ENCODE measurements around the gene DOK3. TPM values are rescaled to one million over a fixed set of nuclear protein-coding genes. Genes with fewer than 3 reads are reported as not detected.

The DOK3 gene
- total RNA-seq, 1 experiment from 2014 or later, result 8.0 TPM

DNA sequence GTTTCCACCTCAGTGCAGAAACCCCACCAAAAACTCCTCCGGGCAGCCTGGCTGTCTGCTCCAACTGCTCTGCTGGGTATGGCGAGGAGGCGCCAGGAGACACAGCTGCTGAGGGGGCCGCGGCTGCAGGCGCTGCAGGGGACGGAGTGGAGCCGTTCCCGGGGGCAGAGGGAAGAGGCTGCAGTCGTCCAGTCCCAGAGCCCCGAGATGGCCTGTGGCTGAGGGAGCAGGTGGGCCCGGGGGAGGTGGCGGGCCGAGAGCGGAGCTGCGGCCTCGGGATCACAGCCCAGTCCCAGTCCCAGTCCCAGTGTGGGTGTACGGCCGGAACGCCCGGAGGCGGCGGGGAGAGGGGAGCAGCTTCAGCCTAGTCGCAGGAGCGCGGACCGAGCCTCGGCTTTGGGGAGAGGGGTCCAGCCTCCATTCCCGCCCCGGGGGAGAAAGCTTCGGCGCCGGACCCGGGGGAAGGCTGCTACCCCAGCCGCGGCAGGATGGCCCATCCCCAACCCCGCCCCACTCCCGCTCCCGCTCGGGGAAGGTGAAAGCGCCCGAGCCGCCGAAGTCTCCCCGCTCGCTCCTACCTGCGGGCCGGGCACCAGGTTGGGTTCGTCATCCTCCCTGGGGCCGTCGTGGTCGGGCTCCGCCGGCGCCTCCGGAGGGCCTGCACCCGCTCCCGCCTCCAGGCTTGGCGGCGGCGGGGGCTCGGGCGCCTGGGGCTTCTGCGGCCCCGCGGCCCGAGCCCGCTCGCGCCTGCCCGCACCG lies 44.2 kb upstream of the DOK3 start:
- DNase-seq (ENCODE audit: low read depth, low spot score), result no peak
- BruUV-seq (replicated peaks), result no TSS peak
- RAD21 ChIA-PET (ENCODE audit: low non-redundant PET in 1 of 2, low total read pairs in 2 of 2, uncharacterized antibody in 2 of 2, unreplicated experiment in 2 of 2), result no interaction called here

DNA sequence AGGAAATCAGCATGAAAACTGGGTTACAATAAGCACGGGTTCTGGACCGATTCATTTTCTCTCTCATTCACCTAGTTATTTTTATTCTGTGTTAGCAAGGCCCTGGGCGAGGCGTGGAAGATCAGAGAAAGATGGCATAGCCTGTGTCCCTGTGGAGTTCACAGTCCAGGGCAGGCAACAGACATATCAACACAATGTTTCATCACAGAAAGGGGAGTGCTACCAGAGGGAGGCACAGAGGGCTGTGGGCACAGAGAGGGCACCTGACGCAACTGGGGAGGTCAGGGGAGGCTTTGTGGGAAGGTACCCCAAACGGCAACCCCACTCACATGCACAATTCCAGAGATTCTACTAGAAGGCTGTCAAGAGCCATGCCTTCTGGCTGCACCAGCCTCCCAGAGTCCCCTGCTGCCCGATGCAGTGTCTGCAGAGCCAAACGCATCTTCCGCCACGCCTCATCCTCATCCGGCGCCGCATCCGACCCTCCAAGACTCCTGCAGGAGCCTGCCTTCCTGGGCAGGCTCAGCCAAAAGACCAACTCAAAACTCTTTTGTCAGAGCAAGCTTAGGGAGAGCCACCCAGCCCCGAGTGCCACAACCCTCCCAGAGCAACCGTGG lies 43.3 kb upstream of the DOK3 start:
- Histone ChIP-seq H3K9me3 (ENCODE audit: control insufficient read depth in 1 of 2, insufficient read depth in 1 of 2, low read depth in 1 of 2, low read length in 2 of 2) (no peaks in the 10 kb centered on the region), H3K27me3 (ENCODE audit: insufficient read depth, low read length) (no peaks in the 10 kb centered on the region), H3K9ac (ENCODE audit: low read length) (peak overlapping the region; percentile 80), H2AFZ (ENCODE audit: low read depth, low read length, poor library complexity, severe bottlenecking) (no peak overlapping the region), H3K4me2 (ENCODE audit: low read length) (peak overlapping the region; percentile 94), H3K4me1 (ENCODE audit: control insufficient read depth in 1 of 2, insufficient read depth in 2 of 2, low read length in 2 of 2) (peaks cover 11 to 22% of the 10 kb centered on the region in 2 experiments; a peak in 3 of 4 replicates), H3K4me3 (replicated peaks in 1 of 2; ENCODE audit: low read depth in 1 of 2, low read length in 2 of 2) (peak overlapping the region; percentile 86 to 93), H4K20me1 (ENCODE audit: insufficient read depth) (no peaks in the 10 kb centered on the region), H3K36me3 (ENCODE audit: control insufficient read depth in 1 of 2, insufficient read depth in 2 of 2, low read length in 2 of 2) (peaks cover 0 to 4% of the 10 kb centered on the region in 2 experiments; a peak in 1 of 4 replicates), H3K79me2 (ENCODE audit: insufficient read depth, low read length) (peaks cover 50% of the 10 kb centered on the region), H3K27ac (ENCODE audit: low read depth, low read length) (no peak overlapping the region), H3K9me2 (ENCODE audit: insufficient read depth) (no peaks in the 10 kb centered on the region)
- intact Hi-C loops (cut with micrococcal nuclease), result no loop called here
- no TSS peak for BruUV-seq (replicated peaks)
- ChIA-PET RAD21 (ENCODE audit: low non-redundant PET in 1 of 2, low total read pairs in 2 of 2, uncharacterized antibody in 2 of 2, unreplicated experiment in 2 of 2) (no interaction called here), POLR2A (no interaction called here), CTCF (no interaction called here)
- ATAC-seq (no peak), DNase-seq (ENCODE audit: low read depth, low spot score) (no peak)
- no peak for TF ChIP-seq ZFX (IDR thresholded peaks at IDR 0.05)
- no peak for TF ChIP-seq SP1 (IDR thresholded peaks at IDR 0.05; ENCODE audit: low read depth)
- TF ChIP-seq YY1 (IDR thresholded peaks at IDR 0.05; ENCODE audit: extremely low read depth, insufficient replicate concordance, low read depth, low read length), result no peak
- TF ChIP-seq FOSL1 (IDR thresholded peaks at IDR 0.05; ENCODE audit: low read depth), result no peak
- no peak for TF ChIP-seq POLR2A (IDR thresholded peaks at IDR 0.05; ENCODE audit: borderline replicate concordance, extremely low read depth, insufficient read depth, insufficient read length)
- no peak for TF ChIP-seq JUND (IDR thresholded peaks at IDR 0.05)
- no peak for TF ChIP-seq CBX3 (IDR thresholded peaks at IDR 0.05; ENCODE audit: low read depth)
- TF ChIP-seq, protein P1, sequence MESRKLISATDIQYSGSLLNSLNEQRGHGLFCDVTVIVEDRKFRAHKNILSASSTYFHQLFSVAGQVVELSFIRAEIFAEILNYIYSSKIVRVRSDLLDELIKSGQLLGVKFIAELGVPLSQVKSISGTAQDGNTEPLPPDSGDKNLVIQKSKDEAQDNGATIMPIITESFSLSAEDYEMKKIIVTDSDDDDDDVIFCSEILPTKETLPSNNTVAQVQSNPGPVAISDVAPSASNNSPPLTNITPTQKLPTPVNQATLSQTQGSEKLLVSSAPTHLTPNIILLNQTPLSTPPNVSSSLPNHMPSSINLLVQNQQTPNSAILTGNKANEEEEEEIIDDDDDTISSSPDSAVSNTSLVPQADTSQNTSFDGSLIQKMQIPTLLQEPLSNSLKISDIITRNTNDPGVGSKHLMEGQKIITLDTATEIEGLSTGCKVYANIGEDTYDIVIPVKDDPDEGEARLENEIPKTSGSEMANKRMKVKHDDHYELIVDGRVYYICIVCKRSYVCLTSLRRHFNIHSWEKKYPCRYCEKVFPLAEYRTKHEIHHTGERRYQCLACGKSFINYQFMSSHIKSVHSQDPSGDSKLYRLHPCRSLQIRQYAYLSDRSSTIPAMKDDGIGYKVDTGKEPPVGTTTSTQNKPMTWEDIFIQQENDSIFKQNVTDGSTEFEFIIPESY (IDR thresholded peaks at IDR 0.05; ENCODE audit: extremely low read depth, insufficient replicate concordance, low read length), result no peak
- no peak for TF ChIP-seq TCF7L2 (IDR thresholded peaks at IDR 0.05; ENCODE audit: borderline replicate concordance, extremely low read depth, insufficient read depth, insufficient read length)
- no peak for TF ChIP-seq EZH2 (IDR thresholded peaks at IDR 0.05)
- no peak for TF ChIP-seq EGR1 (IDR thresholded peaks at IDR 0.05; ENCODE audit: low read depth)
- no peak for TF ChIP-seq CEBPB (IDR thresholded peaks at IDR 0.05; ENCODE audit: low read depth)
- TF ChIP-seq, protein P2, sequence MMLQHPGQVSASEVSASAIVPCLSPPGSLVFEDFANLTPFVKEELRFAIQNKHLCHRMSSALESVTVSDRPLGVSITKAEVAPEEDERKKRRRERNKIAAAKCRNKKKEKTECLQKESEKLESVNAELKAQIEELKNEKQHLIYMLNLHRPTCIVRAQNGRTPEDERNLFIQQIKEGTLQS (IDR thresholded peaks at IDR 0.05), result no peak
- TF ChIP-seq RAD21 (IDR thresholded peaks at IDR 0.05; ENCODE audit: low read depth), result no peak

More for the DNA sequence above, 44.2 kb upstream of the DOK3 start:
- intact Hi-C loops (cut with micrococcal nuclease), result no loop called here
- Histone ChIP-seq H3K79me2 (ENCODE audit: insufficient read depth, low read length) (peaks cover 43% of the 10 kb centered on the region), H3K9me2 (ENCODE audit: insufficient read depth) (no peaks in the 10 kb centered on the region), H3K27ac (ENCODE audit: low read depth, low read length) (peak overlapping the region; percentile 68; the same call in 1 of the 2 replicates), H3K9me3 (ENCODE audit: control insufficient read depth in 1 of 2, insufficient read depth in 1 of 2, low read depth in 1 of 2, low read length in 2 of 2) (no peaks in the 10 kb centered on the region), H3K4me3 (replicated peaks in 1 of 2; ENCODE audit: low read depth in 1 of 2, low read length in 2 of 2) (peak overlapping the region; percentile 86 to 93), H3K4me1 (ENCODE audit: control insufficient read depth in 1 of 2, insufficient read depth in 2 of 2, low read length in 2 of 2) (peaks cover 11 to 22% of the 10 kb centered on the region in 2 experiments; a peak in 3 of 4 replicates), H3K36me3 (ENCODE audit: control insufficient read depth in 1 of 2, insufficient read depth in 2 of 2, low read length in 2 of 2) (peaks cover 0 to 4% of the 10 kb centered on the region in 2 experiments; a peak in 1 of 4 replicates), H3K27me3 (ENCODE audit: insufficient read depth, low read length) (no peaks in the 10 kb centered on the region), H2AFZ (ENCODE audit: low read depth, low read length, poor library complexity, severe bottlenecking) (no peak overlapping the region), H3K9ac (ENCODE audit: low read length) (peak overlapping the region; percentile 80), H4K20me1 (ENCODE audit: insufficient read depth) (no peaks in the 10 kb centered on the region), H3K4me2 (ENCODE audit: low read length) (peak overlapping the region; percentile 94)
- ChIA-PET POLR2A (no interaction called here), CTCF (no interaction called here)
- TF ChIP-seq ZFX (IDR thresholded peaks at IDR 0.05) (peak; percentile 72), ZNF274 (IDR thresholded peaks at IDR 0.05; ENCODE audit: low read depth, low read length) (no peak)
- ATAC-seq, result peak; percentile 61
